Measurements from ENCODE around the gene ZNF844.
"Not testable (repeated sequence)": the region's sequence is repeated elsewhere in the genome, so short reads cannot be mapped to it uniquely, and the experiment has no call there.

The ZNF844 gene

GRCh38 chr19:12075538-12076139, 11.1 kb downstream of the ZNF844 start:
- Mint-ChIP-seq H3K4me1 (no peaks in the 10 kb centered on the region), H3K27ac (no peak overlapping the region), H3K36me3 (peaks cover 36% of the 10 kb centered on the region), H3K9me3 (peaks cover 57% of the 10 kb centered on the region), H3K27me3 (no peaks in the 10 kb centered on the region), H3K4me3 (no peak overlapping the region)
- CTCF ChIA-PET = no interaction called here
- no peak for DNase-seq

- Mint-ChIP-seq H3K36me3 (peaks cover 36% of the 10 kb centered on the region), H3K9me3 (peaks cover 56% of the 10 kb centered on the region)
- H3K27me3 Mint-ChIP-seq, H3K4me1 Mint-ChIP-seq, CTCF ChIA-PET, DNase-seq, H3K4me3 Mint-ChIP-seq, H3K27ac Mint-ChIP-seq: not testable (repeated sequence)
Measured at GRCh38 chr19:12076331-12076730, 11.8 kb downstream of the ZNF844 start.

- Mint-ChIP-seq H3K9me3 (peaks cover 58% of the 10 kb centered on the region), H3K4me1 (no peaks in the 10 kb centered on the region), H3K27me3 (no peaks in the 10 kb centered on the region), H3K36me3 (peaks cover 36% of the 10 kb centered on the region), H3K4me3 (no peak overlapping the region), H3K27ac (no peak overlapping the region)
- no peak for DNase-seq
- CTCF ChIA-PET = interaction anchor here (0.9 kb wide), 1 partner anchor 14 kb away, joined by 3 read pairs; no protein-coding TSS in a partner anchor
Measured at GRCh38 chr19:12077375-12077774, 12.8 kb downstream of the ZNF844 start.

GRCh38 chr19:12083336-12083735, 18.8 kb downstream of the ZNF844 start:
- DNase-seq, H3K27me3 Mint-ChIP-seq, H3K4me1 Mint-ChIP-seq, CTCF ChIA-PET, H3K4me3 Mint-ChIP-seq, H3K27ac Mint-ChIP-seq, H3K36me3 Mint-ChIP-seq: not testable (repeated sequence)
- H3K9me3 Mint-ChIP-seq = peaks cover 38% of the 10 kb centered on the region

- Mint-ChIP-seq H3K4me1 (no peaks in the 10 kb centered on the region), H3K27ac (no peak overlapping the region)
Measured at GRCh38 chr19:12085074-12085818, 20.7 kb downstream of the ZNF844 start.

GRCh38 chr19:12090807-12091206, 26.3 kb downstream of the ZNF844 start:
- peak overlapping the region; percentile 73 for H3K27ac Mint-ChIP-seq
- peaks cover 13% of the 10 kb centered on the region for H3K27me3 Mint-ChIP-seq
- H3K36me3 Mint-ChIP-seq = peaks cover 6% of the 10 kb centered on the region
- DNase-seq = peak; percentile 77
- peak overlapping the region; percentile 79 for H3K4me3 Mint-ChIP-seq
- H3K4me1 Mint-ChIP-seq = peaks cover 21% of the 10 kb centered on the region
- H3K9me3 Mint-ChIP-seq = peaks cover 25% of the 10 kb centered on the region
- CTCF ChIA-PET = interaction anchor here (0.5 to 3.7 kb wide), 9 partner anchors 13 to 293 kb away, joined by 3 to 33 read pairs (median 6); partner anchors contain the start of genes ZNF20 and ZNF491

More at GRCh38 chr19:12085074-12085818, 20.7 kb downstream of the ZNF844 start:
- no peak overlapping the region for H3K4me3 Mint-ChIP-seq
- H3K9me3 Mint-ChIP-seq = peaks cover 32% of the 10 kb centered on the region
- peaks cover 2% of the 10 kb centered on the region for H3K36me3 Mint-ChIP-seq
- no peaks in the 10 kb centered on the region for H3K27me3 Mint-ChIP-seq
- DNase-seq = no peak
- CTCF ChIA-PET = interaction anchor here (0.7 kb wide), 1 partner anchor 10 kb away, joined by 3 read pairs; no protein-coding TSS in a partner anchor

GRCh38 chr19:12092065-12092867, 27.7 kb downstream of the ZNF844 start:
- H3K27ac Mint-ChIP-seq = peak overlapping the region; percentile 75
- peaks cover 8% of the 10 kb centered on the region for H3K36me3 Mint-ChIP-seq
- H3K4me3 Mint-ChIP-seq = peak overlapping the region; percentile 79
- peak; percentile 77 for DNase-seq
- H3K27me3 Mint-ChIP-seq = peaks cover 13% of the 10 kb centered on the region
- peaks cover 21% of the 10 kb centered on the region for H3K4me1 Mint-ChIP-seq
- peaks cover 27% of the 10 kb centered on the region for H3K9me3 Mint-ChIP-seq
- CTCF ChIA-PET = interaction anchor here (1.4 to 3.7 kb wide), 3 partner anchors 44 to 212 kb away, joined by 3 to 33 read pairs (median 10); partner anchors contain the start of gene ZNF20

GRCh38 chr19:12092956-12093355, 28.4 kb downstream of the ZNF844 start:
- peaks cover 13% of the 10 kb centered on the region for H3K27me3 Mint-ChIP-seq
- CTCF ChIA-PET = interaction anchor here (1.4 to 3.7 kb wide), 2 partner anchors 48 to 213 kb away, joined by 3 to 33 read pairs; partner anchors contain the start of gene ZNF20
- H3K36me3 Mint-ChIP-seq = peaks cover 9% of the 10 kb centered on the region
- peaks cover 21% of the 10 kb centered on the region for H3K4me1 Mint-ChIP-seq
- peak overlapping the region; percentile 75 for H3K27ac Mint-ChIP-seq
- H3K9me3 Mint-ChIP-seq = peaks cover 25% of the 10 kb centered on the region
- peak overlapping the region; percentile 79 for H3K4me3 Mint-ChIP-seq
- no peak for DNase-seq

GRCh38 chr19:12093777-12094176, 29.2 kb downstream of the ZNF844 start:
- peaks cover 21% of the 10 kb centered on the region for H3K4me1 Mint-ChIP-seq
- H3K27me3 Mint-ChIP-seq = peaks cover 13% of the 10 kb centered on the region
- no peak overlapping the region for H3K4me3 Mint-ChIP-seq
- H3K9me3 Mint-ChIP-seq = peaks cover 31% of the 10 kb centered on the region
- H3K27ac Mint-ChIP-seq = no peak overlapping the region
- H3K36me3 Mint-ChIP-seq = peaks cover 12% of the 10 kb centered on the region
- no peak for DNase-seq
- CTCF ChIA-PET = no interaction called here

- no peak for DNase-seq
- CTCF ChIA-PET = interaction anchor here (1.2 kb wide), 1 partner anchor 10 kb away, joined by 3 read pairs; no protein-coding TSS in a partner anchor
- Mint-ChIP-seq H3K27me3 (peaks cover 13% of the 10 kb centered on the region), H3K4me1 (peaks cover 21% of the 10 kb centered on the region), H3K27ac (no peak overlapping the region), H3K36me3 (peaks cover 14% of the 10 kb centered on the region), H3K9me3 (peaks cover 39% of the 10 kb centered on the region), H3K4me3 (no peak overlapping the region)
Measured at GRCh38 chr19:12095111-12095790, 30.7 kb downstream of the ZNF844 start.

GRCh38 chr19:12098040-12098439, 33.5 kb downstream of the ZNF844 start:
- H3K4me3 Mint-ChIP-seq = no peak overlapping the region
- CTCF ChIA-PET = no interaction called here
- no peak for DNase-seq
- H3K4me1 Mint-ChIP-seq = peaks cover 9% of the 10 kb centered on the region
- peaks cover 45% of the 10 kb centered on the region for H3K9me3 Mint-ChIP-seq
- no peaks in the 10 kb centered on the region for H3K27me3 Mint-ChIP-seq
- H3K27ac Mint-ChIP-seq = no peak overlapping the region
- peaks cover 12% of the 10 kb centered on the region for H3K36me3 Mint-ChIP-seq

- H3K27me3 Mint-ChIP-seq, CTCF ChIA-PET, H3K4me1 Mint-ChIP-seq, H3K4me3 Mint-ChIP-seq, H3K27ac Mint-ChIP-seq, H3K36me3 Mint-ChIP-seq, DNase-seq: not testable (repeated sequence)
- peaks cover 39% of the 10 kb centered on the region for H3K9me3 Mint-ChIP-seq
Measured at GRCh38 chr19:12103909-12104308, 39.4 kb downstream of the ZNF844 start.

GRCh38 chr19:12111176-12111575, 46.6 kb downstream of the ZNF844 start:
- no peak overlapping the region for H3K27ac Mint-ChIP-seq
- no peaks in the 10 kb centered on the region for H3K27me3 Mint-ChIP-seq
- CTCF ChIA-PET = no interaction called here

More at GRCh38 chr19:12111176-12111575, 46.6 kb downstream of the ZNF844 start:
- Mint-ChIP-seq H3K4me1 (no peaks in the 10 kb centered on the region), H3K36me3 (peaks cover 35% of the 10 kb centered on the region), H3K9me3 (peaks cover 52% of the 10 kb centered on the region), H3K4me3 (no peak overlapping the region)
- no peak for DNase-seq
